ENCODE measurements around the gene MKNK1.
"Not testable (repeated sequence)": the region's sequence is repeated elsewhere in the genome, so short reads cannot be mapped to it uniquely, and the experiment has no call there.

The MKNK1 gene

DNA sequence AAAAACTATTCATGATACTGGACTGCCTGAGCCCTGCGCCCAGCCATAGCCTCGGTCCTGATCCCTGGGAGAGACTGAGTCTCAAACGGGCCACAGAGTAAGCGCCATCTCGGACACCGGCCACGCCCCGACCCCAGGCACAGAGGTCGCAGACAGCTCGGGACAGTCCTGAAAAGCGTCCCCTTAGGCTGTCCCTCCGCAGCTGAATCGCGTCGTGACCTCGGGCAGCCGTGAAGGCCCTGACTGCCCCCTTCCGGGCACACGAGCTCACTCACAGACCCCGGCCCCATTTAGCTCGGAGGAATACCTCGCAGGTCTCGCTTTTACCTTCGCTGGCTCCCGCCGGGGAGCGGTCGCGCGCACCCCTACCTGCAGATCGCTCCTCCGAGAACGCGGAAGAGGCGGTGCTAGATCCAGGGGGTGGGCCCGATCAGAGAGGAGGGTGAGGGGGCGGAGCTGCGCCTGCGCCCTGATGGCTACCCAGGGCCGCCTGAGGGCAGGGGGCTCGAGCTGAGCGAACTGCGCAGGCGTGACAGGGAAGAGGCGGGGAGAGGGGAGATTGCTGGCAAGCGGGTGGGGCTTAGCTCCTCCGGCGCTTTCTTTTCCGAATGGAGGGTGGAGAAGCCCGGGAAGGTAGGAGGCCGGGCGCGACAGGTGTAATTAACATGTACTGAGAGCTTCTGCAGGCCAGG is at the start of gene MKNK1:
TSS of gene MKNK1 (minus strand) at position 411 of the 692 bp plus-strand sequence. CDS start 20,941 bp downstream, outside the sequence.
- DNase-seq: peak; percentile 99

DNA sequence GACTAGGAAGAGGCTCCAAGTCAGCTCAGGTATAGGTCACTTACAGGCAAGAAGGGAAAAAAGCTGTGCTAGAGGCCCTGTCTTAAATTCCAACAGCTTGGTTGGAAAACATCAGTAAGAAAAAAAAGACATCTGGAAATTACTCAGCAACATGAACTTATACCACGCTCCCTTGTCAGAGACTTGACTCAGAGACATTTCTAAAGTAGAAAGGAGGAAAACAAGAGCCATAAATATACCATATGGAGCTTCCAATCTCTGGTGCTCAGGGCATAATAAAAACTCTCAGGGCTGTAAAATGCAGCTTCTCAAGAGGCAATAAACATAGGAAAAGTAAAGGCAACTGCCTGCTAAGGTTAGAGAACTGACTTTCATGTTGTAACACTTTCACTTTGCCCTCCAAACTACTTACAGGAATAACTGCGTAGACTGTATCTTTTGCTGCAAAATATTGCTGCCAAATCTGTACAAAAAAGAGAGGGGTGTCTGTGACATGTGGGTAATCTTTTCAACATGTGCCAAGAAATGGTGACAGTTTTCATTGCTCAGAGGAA is 49.4 kb upstream of the MKNK1 start:
- DNase-seq: no peak

DNA sequence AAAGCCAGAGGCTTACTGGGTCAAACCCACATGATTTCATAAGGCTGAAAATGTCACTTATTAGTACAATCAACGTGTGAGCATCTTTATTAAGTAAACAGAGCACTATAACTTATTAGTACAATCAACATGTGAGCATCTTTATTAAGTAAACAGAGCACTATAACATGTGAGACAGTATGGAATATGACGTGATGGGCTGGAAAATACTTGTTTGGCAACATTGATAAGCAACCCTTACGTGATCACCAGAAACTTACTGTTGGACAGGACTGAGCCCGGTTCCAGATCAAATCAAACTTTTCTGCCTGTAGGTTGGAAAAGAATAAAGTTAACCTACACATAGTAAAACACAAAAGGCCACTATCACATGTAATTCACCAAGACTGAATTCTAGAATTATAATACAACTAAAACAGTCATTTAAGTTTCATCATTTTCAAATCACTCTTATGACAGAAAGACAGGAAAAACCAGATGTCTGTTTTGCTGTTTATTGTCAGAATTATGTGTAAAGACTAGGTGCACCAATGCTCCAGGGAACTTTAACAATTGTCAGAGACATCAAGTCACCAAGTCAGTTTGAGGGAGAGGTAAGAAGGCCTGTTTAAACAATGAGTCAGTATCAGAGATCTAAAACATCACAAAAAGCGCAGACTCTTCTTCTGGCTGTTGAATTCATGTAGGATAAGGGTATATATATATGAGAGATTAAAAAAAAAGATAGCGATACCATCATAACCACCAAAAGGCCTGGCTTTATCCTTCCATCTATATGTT is 48.4 kb upstream of the MKNK1 start:
- no peak for DNase-seq

DNA sequence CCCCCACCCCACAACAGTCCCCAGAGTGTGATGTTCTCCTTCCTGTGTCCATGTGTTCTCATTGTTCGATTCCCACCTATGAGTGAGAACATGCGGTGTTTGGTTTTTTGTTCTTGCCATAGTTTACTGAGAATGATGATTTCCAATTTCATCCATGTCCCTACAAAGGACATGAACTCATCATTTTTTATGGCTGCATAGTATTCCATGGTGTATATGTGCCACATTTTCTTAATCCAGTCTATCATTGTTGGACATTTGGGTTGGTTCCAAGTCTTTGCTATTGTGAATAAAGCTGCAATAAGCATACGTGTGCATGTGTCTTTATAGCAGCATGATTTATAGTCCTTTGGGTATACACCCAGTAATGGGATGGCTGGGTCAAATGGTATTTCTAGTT is 47.1 kb upstream of the MKNK1 start:
- not testable (repeated sequence) for DNase-seq

DNA sequence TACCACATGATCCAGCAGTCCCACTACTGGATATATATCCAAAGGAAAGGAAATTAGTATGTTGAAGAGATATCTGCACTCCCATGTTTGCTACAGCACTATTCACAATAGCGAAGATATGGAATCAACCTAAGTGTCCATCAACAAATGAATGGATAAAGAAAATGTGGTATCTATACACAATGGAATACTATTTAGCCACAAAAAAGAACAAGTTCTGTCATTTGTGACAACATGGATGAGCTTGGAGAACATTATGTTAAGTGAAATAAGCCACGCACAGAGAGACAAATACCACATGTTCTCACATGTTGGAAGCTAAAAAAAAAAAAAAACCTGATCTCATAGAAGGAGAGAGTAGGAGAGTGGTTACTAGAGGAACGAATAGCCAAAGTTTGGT is 46.4 kb upstream of the MKNK1 start:
- no peak for DNase-seq

DNA sequence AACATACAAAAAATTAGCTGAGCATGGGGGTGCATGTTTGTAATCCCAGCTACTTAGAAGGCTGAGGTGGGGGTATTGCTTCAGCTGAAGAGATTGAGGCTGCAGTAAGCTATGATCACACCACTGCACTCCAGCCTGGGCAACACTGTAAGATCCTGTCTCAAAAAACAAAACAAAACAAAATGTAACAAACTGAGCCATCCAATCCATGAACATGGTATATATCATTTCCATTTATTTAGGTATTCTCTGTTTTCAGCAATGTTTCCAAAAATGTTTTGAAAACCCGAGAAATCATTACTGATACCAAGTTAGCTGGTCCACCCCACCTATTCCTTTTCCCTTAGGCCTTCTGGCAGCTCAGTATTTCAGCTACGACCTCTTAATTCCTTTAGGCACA is 45.7 kb upstream of the MKNK1 start:
- no peak for DNase-seq

DNA sequence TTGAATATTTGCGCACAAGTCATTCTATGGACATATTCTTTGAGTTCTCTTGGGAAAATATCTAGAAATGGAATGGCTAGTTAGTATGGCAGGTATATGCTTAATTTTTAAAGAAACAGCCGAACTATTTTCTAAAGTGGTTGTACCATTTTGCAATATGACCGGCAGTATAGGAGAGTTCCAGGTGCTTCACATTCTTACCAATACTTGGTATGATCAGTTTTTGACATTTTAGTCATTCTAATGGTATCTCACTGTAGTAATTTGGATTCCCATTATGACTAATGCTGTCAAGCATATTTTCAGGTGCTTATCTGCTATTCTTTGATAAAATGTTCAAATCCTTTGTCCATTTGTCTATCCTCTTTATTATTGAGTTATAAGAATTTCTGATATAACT is 43.5 kb upstream of the MKNK1 start:
- DNase-seq: no peak

DNA sequence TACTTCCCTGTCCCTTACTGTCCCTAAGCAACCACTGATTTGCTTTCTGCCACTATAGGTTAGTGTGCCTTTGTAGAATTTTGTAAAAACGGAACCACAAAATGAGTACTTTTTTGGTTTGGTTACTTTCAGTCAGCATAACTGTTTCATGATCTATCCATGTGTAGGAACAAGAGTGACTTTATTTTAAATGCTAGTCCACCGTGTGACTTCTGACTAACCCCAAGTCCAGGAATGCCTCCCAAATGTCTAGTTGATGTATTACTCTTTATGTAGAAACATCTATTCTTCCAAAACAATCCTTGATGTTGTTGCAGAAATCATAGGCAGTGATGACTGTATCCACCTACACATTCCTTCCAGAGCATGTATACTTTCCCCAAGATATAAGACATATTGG is 42.8 kb upstream of the MKNK1 start:
- no peak for DNase-seq

DNA sequence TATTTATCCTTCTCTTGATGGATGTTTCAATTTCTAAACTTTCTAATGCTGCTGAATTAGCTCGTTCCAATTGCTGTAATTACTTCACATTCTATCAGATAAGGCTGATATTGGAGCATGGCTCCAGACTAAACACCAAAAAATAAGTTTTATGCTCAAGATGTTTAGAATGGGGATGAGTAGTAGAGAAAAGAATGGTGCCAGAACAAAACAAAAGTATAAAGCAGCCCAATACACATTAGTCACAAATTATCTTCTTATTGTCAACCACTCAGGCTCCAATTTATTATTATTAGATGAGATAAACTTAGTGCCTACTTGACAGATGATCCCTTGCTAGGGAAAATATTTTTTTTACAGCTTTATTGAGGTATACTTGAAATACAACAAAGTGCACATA is 42.3 kb upstream of the MKNK1 start:
- no peak for DNase-seq

DNA sequence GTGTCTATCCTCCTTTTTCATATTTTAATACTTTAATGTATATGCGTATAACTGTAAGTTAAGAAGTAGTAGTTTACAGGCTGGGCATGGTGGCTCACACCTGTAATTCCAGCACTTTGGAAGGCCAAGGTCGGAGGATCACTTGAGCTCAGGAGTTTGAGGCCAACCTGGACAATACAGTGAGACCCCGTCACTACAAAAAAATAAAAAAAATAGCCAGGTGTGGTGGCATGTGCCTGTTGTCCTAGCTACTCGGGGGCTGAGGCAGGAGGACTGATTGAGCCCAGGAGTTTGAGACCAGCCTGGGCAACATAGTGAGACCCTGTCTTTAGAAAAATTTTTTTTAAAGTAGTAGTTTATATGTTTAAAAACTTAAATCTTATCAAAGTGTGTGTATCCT is 41.7 kb upstream of the MKNK1 start:
- no peak for DNase-seq

DNA sequence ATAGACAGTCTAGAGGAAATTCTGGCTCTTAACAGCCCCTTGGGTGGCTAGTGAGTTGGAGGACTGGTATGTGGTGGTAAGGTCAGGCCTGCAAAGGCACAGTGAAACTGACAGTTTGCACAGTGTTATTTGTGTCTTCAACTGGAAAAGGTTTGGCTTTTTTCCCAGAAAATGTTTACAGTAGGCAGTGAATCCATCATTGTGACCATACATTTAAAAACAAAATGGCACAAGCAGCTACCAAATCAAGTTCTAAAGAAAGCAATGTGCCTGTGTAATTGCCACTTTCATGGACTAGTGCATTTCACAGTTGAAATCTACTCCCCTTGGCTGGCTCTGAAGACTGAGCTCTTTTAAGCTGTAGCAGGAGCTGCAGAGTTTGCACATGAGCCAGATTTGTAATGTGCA is 39.3 kb upstream of the MKNK1 start:
- DNase-seq: no peak

DNA sequence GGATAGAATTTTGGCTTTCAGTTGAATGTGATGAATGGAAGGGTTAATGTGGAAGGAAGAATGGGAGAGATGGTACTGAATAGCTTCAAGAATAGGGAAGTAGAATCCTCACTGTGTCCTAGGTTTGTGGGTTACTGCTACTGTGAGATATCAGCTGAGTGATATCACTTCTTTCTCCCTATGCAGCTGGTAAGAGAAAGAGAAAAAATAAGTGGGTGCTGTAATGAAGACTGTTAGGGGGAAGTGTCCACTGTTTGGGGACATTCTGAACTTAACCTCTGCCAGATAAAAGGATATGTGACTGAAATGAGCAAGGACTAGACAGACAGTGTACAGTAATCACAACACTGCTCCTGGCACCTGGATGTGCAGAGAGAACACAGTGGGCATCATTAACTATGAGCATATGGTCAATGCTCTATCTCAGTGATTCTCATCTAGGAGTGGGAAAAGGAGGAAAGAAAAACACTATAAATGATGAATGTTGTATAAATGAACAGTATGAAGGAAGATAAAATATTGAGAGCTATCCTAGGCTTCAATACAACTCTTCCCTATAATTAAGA is 38.1 kb upstream of the MKNK1 start:
- no peak for DNase-seq

DNA sequence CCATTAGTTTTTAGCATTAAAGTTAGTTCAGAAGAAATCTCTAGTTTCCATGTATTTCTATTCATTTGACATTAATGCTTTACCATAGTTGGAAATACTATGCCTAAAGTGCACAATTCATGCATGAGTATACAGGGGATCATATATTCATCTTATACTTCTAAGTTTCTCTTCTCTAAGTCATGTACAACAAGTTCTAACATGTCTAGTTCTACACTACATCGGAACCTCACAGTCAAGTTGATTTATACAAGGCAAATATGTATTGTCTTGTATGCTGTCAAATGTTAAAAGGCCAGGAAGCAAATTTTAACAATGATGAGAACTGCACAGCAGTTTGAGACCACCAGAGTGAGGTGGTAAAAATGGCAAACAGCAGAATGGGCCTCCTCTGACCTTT is 35.5 kb upstream of the MKNK1 start:
- DNase-seq: no peak

DNA sequence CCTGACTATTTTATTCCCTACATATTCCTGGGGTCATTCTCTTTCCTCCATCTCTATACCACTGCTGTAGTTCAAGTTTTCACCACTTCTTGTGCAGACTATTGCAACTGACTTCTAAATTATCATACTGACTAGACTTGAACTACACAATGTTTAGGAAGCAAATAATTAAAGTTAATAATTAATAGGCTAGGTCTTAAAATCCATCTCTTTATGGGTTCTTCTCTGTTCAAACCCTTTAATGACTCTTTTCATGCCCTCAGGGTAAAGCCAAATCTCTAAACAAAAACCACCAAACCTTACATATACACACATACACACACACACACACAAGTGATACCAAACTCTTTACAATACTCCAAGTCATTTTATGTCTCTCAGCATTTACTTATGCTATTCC is 34.9 kb upstream of the MKNK1 start:
- DNase-seq: no peak

DNA sequence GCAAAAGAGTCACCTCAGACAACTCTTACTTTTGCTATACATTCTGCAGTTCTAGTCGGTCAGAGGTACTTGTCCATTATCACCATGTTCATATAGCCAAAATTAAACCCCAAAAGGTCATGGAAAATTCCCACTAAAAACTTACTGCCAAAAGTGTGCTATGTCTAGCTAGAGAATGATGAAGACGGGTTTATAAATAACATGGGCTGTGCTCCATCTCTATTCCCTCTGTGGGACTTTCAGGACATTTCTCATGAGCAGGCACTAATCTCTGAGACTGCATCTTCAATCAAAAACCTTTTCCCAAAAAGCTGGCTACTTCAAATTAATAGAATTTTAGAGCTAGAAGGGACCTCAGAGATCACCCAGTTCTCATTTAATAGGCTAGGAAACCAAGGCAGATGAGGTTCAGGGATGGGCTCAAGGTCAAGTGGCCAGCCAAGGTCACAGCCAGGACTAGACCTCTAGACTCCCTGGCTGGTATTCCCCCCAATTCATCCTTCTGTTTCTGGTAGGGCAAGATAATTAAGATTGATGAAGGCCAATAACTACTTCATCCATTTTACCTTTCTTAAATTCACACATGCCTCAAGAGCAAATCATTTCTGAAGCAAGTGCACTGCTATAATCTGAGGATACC is 33.5 kb upstream of the MKNK1 start:
- no peak for DNase-seq

DNA sequence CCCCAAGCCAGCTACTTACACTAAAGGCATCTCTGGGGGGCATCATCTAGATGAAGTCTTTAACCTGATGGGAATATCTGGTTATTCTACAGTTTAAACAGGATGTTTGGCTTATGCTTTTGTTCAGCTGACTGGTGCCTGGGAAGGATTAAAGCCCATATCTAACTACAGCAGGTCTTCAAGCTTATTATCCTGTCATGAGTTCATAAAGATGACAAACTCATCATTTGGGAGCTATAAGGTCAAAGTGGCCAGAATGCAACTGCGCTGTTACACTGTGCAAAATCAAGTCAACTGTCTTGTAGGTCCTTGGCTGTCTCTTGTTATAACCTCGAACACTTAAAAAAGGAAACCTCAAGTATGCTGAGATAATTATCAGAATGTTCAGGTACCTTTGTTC is 31.1 kb upstream of the MKNK1 start:
- no peak for DNase-seq

DNA sequence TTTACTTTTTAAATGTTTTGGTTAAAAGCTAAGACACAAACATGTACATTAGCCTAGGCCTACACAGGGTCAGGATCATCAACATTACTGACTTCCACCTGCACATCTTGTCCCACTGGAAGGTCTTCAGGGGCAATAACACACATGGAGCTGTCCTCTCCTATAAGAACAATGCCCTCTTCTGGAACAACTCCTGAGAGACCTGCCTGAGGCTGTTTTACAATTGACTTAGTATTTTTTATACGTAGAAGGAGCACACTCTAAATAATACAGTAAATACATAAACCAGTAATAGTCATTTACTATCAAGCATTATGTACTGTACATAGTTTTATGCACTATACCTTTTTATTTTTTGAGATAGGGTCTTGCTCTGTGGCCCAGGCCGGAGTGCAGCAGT is 26.7 kb upstream of the MKNK1 start:
- DNase-seq: no peak

DNA sequence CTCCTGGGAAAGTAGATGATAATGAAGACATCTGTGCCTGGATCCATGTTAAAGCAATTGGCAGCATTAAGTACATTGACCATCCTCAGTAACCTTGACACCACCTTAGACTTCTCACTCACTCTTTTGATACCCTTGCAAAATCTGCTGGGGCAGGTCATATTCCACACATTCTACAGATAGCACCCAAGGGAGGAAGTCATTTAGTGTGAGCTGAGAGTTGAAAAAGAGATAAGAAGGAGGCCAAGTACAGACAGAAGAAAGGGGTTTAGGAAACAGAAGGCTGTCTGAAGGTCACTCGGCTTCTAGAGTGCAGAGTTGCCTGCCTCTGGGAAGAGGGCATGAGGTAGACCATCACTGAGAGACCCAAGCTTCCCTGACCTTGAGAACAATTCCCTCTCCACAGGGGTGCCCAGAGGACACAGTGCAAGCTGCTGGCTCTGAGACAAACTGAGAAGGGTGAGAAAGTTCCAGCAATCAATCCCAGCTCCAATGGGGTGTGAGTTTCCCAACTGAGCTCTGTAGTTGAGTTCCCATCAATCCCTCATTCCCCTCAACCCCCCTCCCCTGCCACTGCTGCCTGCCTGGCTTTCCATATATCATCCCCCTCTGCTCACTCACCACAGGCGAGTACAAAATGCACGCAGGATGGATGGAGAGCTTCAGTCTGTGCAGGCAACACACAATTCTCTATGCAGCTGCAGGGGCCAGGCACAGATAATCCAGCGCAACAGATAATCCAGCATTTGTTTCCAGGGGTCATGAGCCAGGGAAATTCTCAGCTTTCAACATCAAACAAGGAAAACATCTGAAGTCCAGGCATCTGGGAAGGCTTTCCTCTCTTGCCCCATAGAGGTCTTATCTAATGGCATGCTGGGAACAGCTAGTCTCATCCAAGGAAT is 19.9 kb upstream of the MKNK1 start:
- no peak for DNase-seq

DNA sequence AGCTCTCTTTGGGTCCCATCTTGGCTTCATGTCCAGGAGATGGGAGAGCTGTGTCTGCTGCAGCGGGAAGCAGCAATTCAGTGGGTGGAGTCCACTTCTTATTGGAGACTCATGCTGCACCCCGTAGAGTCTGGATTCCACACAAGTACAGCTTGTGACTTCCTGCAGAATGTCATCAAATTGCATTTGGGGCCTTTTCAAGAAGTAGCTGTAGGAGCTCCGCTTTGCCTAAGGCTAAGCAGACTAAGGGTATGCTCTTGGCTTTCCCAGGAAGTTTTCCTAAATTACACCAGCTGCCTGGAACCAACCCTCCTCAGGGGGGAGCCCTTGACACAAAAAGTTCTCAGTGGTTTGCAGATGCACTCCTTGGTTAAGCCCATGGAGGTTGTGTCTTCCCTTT is 18.3 kb upstream of the MKNK1 start:
- no peak for DNase-seq

DNA sequence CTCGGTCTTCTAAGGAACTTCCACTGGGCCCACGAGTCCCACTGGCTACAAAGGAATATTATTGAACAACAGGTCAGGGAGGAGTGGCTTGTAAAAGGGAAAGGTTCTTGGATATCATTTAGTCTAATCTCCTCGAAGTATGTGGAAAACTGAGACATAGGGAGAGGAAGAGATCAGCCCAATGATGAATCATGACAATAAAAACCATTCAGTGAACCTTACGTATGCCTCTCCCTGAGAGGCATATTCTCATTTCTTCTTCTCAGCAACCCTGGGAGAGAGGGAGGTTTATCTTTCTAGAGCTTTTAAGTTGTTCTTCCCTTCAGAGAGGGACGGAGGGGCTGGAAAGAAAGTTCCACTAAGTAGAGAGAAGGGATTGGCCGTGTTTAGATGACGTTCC is 17.9 kb upstream of the MKNK1 start:
- no peak for DNase-seq

DNA sequence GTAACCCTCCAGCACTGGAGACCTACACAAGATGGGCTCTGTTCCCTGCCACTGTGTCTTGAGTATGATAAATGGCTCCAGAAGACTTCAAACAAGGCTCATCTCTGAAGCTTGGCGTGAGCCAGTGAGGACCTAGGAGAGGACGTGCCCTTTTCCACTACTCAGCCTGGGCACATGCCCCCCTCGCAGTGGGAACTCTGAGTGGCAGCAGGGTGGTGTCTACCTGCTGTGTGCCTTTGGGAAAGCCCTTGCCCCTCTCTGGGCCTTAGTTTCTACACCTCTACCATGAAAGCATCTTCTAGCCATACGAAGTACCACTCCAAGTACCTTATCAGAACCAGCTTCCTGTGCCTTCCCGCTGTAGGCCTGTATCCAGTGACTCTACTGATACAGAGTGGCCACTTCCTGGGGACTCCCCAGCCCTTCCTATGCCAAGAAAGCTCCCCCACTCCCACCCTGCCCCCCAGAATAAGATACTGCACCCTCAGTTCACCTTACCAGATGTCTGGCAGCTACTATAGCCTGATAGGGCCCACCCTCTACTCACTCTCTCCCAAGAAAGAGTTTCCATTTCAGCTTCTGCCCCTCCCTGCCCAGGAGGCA is 15.7 kb upstream of the MKNK1 start:
- DNase-seq: no peak
